RCC 7860 (cell line): ENCODE measurements around the gene CPSF4L.
"Not testable (repeated sequence)": the region's sequence is repeated elsewhere in the genome, so short reads cannot be mapped to it uniquely, and the experiment has no call there.

Experiments
- DNase-seq: peaks from one replicate; pipeline ENCODE4 v3.0.0-alpha.2; 2015; ENCODE audit warnings: low spot score
- FAIRE-seq: peaks from 2 replicates; lab custom pipeline; 2012; peaks lifted over from hg19 to GRCh38; lab: Jason Lieb, UNC

The CPSF4L gene, protein sequence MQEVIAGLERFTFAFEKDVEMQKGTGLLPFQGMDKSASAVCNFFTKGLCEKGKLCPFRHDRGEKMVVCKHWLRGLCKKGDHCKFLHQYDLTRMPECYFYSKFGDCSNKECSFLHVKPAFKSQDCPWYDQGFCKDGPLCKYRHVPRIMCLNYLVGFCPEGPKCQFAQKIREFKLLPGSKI

DNA sequence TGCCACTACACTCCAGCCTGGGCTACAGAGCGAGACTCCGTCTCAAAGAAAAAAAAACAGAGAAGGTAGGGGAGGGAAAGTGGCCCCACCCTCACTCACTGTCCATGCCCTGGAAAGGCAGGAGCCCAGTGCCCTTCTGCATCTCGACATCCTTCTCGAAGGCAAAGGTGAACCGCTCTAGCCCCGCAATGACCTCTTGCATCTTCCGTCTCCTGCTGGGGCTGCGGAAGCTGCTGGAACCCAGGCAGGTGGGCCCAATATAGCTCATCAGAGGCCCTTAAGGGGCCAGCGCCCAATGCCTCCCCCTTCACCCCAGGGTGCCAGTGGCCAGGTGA, at the start of gene CPSF4L:
CPSF4L (minus strand) TSS at position 264 of the 335 bp plus-strand sequence; CDS start at position 202, 62 bp downstream.
- FAIRE-seq (no peak), DNase-seq (no peak)

DNA sequence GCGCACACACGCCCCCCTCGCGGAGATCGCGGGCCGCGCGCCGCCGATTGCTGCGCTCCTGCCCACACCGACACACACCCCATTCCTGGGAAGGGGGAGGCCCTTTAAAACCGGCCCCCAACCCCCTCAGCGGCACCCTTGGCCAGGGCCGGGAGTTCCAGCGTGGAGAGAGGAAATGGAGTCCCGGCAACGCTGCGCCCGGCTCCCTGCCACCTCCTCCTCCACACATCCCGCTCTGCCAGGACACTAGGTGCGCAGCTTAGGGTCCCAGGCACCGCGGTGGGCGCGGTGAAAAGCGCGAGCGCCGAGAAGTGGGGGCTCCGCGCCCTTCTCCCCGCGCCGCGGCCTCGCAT, 49.7 kb upstream of the CPSF4L start:
- FAIRE-seq (no peak), DNase-seq (no peak)

DNA sequence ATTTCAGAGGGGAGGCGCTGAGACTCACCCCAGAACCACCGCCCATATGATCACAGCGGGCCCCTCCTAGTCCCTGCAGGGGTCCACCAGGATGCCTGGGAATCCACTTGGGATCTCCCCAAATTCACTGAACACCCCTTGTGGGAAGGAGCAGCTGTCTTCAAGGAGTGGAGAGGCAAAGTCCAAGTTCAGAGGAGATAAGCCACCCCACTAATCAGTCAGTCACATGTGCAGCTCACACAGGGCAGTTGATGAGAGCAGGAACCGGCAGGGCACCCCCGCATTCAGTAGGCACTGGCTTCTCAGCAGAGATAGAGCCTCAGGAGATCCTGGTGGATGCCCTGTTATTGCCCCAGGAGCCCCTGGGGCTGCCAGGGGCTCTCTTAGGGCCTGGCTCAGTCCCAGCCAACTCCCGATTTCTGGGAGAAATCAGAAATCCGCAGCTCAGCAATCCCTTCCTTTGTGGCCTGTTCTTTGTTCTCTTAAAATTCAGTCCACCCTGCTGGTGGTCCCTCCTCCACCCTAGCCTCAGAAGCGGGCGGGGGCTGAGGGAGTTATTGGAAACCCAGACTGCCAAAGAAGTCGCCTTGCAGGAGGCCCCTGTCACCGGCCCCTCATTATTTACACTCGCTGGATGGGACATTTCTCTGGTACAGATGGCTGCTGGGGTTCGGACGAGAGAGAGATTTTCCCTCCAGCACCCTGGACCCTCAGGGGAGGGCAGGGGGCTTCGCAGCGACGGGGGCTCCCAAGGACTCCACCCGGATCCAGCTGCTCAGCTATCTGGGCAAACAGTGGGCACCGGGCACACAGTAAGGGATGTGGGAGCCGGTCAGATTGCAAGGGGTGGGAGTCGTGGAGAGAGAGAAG, 48.3 kb upstream of the CPSF4L start:
- no peak for FAIRE-seq
- DNase-seq, result no peak

DNA sequence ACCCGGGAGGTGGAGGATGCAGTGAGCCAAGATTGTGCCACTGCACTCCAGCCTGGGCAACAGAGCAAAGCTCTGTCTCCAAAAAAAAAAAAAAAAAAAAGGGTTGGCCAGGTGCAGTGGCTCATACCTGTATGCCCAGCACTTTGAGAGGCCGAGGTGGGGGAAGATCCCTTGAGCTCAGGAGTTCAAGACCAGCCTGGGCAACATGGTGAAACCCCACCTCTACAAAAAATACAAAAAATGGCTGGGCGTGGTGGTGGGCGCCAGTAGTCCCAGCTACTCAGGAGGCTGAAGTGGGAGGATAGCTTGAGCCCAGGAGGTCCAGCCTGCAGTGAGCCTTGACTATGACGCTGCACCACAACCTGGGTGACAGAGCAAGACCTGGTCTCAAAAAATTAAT, 47.3 kb upstream of the CPSF4L start:
- FAIRE-seq, DNase-seq: not testable (repeated sequence)

DNA sequence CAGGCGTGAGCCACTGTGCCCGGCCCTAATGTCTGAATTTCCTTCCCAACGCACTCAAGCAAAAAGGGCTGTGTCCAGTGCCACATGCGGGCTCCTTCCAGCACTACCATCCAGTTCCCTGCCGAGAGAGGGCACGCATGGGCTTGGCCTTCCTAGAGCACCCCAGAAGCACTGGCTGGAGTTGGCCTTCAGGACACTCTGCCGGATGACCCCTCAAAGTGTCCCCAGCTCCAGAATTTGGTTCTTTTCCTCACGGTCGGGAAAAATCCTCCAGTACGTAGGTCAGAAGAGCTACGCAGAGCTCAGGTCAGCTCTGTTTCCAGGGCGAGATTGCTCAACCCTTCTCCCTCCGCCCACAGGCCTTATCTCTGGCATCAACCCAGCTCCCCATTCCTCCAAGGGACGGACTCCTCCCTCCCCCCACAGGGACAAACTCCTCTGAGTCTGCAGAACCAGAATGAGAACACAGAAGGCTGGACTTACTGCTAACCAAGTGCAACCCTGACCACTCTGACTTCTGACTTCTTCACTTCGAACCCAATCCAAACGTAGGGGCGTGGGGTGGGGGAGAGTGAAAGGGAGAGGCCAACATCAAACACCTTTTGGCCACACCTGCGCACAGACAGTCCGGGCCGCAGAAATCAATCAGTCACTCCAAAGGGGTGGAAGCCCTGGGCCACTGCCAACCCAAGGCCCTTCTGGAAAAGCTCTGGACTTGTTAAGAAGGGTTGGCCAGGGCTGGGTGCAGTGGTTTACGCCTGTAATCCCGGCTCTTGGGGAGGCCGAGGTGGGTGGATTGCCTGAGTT, 46.5 kb upstream of the CPSF4L start:
- FAIRE-seq, result peak; percentile 83

DNA sequence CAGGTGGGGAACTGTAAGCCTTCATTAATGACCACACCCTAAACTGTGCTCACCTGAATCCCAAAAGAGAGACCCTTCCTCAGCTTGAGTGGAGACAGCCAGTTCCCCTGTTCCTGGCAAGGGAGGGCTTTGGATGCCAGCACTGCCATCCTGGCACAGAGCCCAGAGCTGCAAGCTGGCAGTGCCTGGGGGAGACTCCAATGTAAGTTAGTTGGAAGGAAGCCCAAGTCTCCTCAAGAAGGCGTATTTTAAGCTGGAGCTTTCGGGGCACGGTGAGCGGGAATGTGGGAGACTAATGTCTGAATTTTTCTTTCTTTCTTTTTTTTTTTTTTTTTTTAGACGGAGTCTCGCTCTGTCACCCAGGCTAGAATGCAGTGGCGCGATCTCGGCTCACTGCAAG, 45.5 kb upstream of the CPSF4L start:
- no peak for DNase-seq

More for the DNA sequence above, 46.5 kb upstream of the CPSF4L start:
- DNase-seq, result peak; percentile 93

DNA sequence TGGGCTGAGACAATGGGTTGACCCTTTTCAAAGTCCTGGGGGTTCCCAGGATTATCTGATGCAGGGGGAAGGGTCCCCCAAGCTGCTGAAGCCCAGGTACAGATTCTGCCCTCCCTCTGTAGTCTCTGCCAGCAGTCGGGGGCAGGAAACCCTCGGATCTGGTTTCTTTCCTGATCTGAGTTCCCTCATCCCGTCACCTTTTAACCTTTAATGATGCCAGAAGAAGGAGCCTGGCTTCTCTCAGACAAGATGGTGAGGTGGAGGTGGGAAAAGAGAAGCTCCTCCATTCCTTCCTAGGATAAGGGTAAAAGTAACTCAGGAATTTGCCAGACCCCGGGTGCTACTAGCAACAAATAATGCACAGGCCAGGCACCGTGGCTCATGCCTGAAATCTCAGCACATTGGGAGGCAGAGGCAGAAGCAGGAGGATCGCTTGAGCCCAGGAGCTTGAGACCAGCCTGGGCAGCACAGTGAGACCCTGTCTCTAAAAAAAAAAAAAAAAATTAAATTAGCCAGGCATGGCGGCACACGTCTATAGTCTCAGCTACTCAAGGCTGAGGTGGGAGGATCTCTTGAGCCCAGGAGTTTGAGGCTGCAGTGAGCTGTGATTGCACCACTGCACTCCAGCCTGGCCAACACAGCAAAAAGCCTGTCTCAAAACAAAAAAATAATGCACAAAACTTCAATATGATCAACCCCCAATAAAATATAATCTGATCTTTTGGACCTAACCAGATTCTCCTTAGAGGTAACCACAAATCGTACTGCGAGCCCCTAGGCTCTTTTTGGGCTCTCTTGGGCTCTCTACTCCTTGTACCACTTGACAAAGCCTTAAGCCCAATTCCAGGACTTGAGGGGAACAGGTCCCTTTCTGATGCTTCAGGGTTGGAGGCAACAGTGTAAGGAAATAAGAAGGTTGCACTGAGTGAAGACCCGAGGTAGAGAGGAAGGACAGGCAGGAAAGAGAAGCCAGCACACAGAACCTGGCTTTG, 44.5 kb upstream of the CPSF4L start:
- no peak for DNase-seq
- no peak for FAIRE-seq

More for the DNA sequence above, 45.5 kb upstream of the CPSF4L start:
- no peak for FAIRE-seq

DNA sequence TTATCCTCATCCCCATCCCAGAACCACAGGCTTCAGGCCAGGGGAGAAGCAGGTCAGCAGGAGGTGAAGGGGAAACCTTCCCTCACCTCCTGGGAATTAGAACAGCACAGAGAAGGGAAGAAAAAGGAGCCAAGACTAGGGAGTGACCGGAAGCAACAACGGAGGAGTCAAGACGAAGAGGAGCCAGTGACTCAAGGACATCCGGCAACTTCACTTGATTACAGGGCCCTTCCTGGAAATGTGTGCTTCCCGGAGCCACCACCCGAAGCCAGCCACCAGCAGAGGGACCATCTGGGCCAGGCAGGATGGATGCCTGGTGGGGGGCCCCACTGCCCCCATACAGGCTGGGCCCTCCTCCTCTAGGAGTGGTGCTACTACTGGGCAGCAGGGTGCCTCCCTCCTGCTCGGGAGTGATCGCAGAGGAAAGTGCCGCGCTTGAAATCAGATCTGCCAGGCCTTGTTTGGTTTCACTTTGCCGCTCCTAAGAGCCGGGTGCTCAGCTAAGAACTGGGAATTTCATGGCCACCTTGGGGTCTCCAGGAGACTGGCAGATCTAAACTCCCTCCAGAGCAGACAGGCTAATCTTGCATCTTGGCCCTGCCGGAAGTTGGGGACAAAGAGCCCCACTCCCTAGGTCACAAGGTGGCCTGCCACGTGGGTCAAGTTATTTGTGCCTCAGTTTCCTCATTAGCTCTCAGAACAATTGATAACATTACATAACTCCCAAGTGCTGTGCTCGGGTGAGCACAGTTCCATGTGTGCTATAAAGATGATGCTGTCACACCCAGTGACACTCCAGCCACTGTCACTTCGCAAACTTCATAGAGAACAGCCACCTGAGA, 43.5 kb upstream of the CPSF4L start:
- DNase-seq (peak; percentile 91), FAIRE-seq (peak; percentile 67)

DNA sequence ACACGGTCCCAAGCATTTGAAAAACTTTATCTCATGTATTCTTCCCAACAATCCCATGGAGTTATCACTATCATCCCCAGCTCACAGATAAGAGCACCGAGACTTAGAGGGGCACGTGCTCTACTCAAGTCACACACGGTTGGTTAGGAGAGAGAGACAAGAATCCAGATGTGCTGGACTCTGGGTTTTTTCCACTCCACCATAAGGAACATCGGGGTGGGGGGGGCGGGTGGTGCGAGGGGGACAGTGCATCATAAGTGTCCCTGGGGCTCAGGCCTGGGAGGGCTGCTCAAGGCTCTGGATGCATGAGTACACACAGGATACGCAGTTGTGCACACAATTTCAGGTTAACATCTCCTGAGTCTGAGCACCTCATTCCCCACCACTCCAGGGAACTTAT, 42.8 kb upstream of the CPSF4L start:
- FAIRE-seq, result no peak
- no peak for DNase-seq

DNA sequence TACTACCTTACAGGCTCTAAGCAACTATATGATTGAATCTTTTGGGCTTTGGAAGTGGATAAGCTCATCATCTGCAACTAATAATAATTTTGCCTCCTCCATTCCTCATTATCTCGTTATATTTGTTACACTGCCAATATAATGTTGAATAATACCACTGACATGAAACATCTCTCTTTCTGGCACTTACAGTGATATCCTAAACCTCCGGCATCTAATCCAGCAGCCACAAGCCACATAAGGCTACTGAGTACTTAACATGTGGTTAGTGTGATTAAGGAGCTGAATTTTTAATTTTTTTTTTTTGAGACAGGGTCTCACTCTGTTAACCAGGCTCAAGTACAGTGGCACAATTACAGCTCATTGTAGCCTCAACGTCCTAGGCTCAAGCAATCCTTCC, 40.5 kb upstream of the CPSF4L start:
- no peak for DNase-seq
- no peak for FAIRE-seq

DNA sequence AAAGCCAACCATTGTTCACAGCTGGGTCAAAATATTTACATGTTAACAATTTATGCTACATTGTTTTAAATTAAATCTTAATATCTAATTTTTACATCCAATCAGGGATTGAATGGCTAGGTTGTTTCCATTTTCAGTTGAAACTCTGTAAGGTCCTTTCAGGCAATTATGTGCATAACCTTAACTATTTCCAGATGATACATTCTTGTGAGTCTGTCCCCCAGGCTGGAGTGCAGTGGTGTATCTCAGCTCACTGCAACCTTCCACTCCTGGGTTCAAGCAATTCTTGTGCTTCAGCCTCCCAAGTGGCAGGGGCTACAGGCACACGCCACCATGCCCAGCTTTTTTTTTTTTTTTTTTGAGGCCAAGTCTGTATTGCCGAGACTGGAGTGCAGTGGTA, 39.7 kb upstream of the CPSF4L start:
- no peak for DNase-seq
- no peak for FAIRE-seq

DNA sequence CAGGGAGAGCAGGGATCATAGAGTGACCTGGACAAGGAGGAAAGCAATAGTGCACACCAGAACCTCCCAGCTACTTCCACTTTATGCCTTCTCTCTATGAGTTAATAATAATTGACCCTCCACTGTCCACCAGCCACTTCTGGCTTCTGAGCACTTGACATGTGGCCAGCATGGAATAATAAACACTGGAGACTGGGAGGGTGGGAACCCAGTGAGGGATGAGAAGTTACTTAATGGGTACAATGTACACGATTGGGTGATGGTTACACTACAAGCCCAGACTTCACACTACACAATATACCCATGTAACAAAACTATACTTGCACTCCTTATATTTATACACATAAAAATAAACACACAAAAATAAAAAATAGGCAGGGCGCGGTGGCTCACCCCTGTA, 38.7 kb upstream of the CPSF4L start:
- DNase-seq (no peak), FAIRE-seq (no peak)

DNA sequence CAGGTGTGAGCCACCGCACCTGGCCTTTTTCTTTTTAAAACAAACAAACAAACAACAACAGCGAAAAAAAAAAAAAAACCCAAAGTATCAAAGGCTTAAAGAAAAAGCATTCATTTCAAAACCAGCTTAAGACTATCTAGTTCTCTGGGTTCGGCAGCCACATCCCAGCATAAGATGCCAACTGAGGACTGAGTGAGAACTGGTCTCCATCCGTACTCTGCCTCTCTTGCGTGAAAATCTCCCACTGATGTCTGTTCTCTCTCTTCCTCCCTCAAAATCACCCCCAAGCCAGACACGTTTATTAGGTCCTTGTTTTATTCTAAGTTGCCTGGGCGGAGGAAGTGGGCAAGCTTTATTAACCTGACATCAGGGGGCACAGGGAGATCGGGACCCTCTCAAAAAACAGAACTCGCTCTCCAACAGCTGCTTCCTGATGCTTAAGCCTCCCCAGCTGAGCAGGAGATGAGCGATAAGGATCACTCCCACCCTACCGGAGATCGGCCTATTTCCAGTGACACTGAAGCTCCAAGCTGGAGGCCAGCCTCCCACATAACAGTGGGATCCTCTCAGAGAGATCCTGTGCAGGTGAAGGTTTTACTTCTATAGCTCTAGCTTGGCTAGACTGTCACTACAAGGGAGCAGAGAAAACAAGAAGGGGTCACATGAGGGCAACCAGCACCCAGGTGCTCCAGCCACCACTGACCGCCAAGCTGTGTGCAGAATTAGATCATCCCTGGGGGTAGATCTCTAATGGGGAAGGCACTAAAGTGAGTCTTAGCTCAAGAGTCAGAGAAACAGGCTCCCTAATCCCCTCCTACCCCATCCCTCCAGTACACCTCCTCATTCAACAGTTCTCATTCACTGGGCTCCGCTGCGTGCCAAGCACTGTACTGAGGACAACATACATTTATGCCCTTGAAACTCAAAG, 36.5 kb upstream of the CPSF4L start:
- FAIRE-seq (no peak), DNase-seq (no peak)

DNA sequence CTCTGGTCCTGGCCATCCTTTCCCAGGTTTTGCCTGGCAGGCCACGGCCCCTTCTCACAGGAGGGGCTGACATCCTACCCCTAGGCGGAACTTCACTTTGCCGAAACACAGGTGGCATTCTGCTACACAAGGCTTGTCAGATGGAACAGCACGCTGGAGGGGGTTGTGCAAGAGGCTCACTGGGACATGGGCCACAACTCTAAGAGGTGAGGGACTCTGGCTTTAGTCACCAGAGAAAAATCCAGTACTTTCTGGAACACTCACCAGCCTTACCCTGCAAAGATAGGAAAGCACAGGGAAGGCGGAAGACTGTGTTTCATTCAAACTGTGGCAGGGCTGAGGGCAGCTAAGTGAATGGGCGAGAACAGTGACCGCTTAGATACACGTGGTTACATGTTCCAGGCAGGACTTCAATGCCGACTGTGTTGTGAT, 31.8 kb upstream of the CPSF4L start:
- DNase-seq (peak; percentile 93), FAIRE-seq (peak; percentile 87)

DNA sequence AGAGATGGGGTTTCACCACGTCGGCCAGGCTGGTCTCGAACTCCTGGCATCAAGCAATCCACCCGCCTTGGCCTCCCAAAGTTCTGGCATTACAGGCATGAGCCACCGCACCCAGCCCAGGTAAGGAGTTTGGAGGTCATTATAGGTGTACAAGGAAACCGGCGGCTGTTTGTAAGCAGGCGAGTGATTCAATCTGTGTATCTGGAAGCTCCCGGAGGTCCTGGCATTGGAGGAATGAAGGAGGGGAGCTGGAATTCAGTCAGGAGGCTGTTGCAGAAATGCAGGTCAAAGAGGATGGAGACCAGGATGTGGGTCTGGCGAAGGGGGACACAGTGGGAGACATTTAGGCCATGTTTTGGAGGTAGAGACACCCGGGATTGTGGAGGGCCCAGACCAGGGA, 31.4 kb upstream of the CPSF4L start:
- DNase-seq (no peak), FAIRE-seq (no peak)

DNA sequence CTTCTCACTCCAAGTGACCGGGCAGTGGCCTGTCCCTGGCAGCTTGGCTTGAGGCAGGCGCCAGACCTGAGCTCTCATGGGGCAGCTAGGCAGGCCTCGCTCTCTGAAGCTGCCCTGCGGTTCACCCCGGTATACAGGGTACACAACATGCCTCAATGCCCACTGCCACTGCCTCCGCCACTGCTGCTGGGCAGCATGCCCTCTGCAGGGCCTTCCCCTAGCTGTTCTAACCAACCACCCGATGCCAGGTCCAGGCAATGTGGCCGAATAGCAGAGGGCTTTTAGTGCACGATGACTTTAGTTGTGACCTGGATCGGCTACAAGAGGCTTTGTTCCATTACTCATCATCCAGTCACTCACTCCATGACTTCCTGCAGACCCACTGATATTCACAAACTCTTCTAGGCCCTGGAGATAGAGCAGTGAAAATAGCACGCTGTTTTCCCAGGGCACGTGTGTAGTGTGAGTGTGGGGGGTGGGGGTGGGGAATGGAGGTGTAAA, 30.4 kb upstream of the CPSF4L start:
- DNase-seq (peak; percentile 99), FAIRE-seq (peak; percentile 95)

DNA sequence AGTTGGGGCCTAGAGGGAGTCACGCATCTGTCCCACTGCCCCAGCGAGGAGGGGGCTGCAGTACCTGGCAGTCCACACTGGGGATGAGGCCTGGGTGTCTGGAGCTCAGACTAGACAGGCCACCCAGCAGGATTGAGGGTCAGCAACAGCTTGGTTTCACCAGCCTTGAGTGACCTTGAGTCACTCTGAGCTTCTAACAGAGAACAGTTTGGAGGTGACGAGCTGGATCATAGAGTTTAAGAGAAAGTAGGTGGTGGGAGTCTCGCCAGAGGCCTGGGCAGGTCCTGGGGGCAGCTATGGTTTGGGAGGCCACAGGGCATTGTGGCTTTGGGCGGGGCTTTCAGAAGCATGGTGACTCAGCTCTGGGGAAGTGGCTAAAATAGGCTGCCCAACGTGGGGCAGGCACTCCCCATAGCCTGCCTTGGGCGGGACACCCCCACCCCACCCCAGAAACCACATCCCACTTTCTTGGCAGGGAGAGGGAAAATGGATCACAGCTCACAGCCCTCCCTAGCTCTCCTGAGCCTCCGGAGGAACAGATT, 29.7 kb upstream of the CPSF4L start:
- DNase-seq, result peak; percentile 97
- peak; percentile 92 for FAIRE-seq
